A549 (cell line): ENCODE measurements around the gene CIITA. TPM values are rescaled to one million over a fixed set of nuclear protein-coding genes. Genes with fewer than 3 reads are reported as not detected.

Experiments used
- ATAC-seq, 2 experiments: fragments of 200-7000 bp in 1 of 2; fragments of >200 bp in 1 of 2; cut with Nextera tagmentation in 1 of 2; cut with Tn5 transposase in 1 of 2; 3 replicates each; pipeline versions ENCODE4 v1.8.0 to v1.9.1; 2018 to 2020; ENCODE audit warnings: mild to moderate bottlenecking in 1 of 2, moderate library complexity in 1 of 2
- CTCF ChIA-PET: fragments of 300-600 bp; sonication (Branson Sonifier 250); formaldehyde crosslinking; extraction: SDS; loops from one replicate; lab custom pipeline; 2021; ENCODE audit warnings: antibody characterized with exemption, inconsistent platforms; lab: Yijun Ruan, JAX
- POLR2A ChIA-PET: fragments of 350-600 bp; formaldehyde crosslinking; extraction: SDS; loops from one replicate; lab custom pipeline; 2021; ENCODE audit warnings: antibody characterized with exemption, inconsistent platforms; lab: Yijun Ruan, JAX
- DNase-seq, 2 experiments: peaks; one replicate each; pipeline versions ENCODE4 v3.0.0 to v3.0.0-alpha.2; 2011 to 2016; ENCODE audit warnings: low read depth in 1 of 2, low spot score in 1 of 2
- FAIRE-seq: peaks from 2 replicates; lab custom pipeline; 2011; peaks lifted over from hg19 to GRCh38; lab: Jason Lieb, UNC
- H3K27ac ChIP-seq, 2 experiments: fragments of >200 bp; sonication (Bioruptor Twin); formaldehyde crosslinking; 3 replicates each; pipeline ENCODE4 v1.5.1; 2016 to 2017
- H3K4me1 ChIP-seq: fragments of >200 bp; sonication (Bioruptor Twin); formaldehyde crosslinking; 3 replicates; pipeline ENCODE4 v1.6.1; 2016
- H3K4me2 ChIP-seq: fragments of >200 bp; sonication (Bioruptor Twin); formaldehyde crosslinking; 3 replicates; pipeline ENCODE4 v1.6.1; 2016
- H3K4me3 ChIP-seq: fragments of >200 bp; sonication (Bioruptor Twin); formaldehyde crosslinking; 3 replicates; pipeline ENCODE4 v1.5.1; 2016
- H3K9me3 ChIP-seq: fragments of >200 bp; sonication (Bioruptor Twin); formaldehyde crosslinking; 3 replicates; pipeline ENCODE4 v1.6.1; 2016
- BCL3 ChIP-seq: fragments of >200 bp; sonication (Bioruptor Twin); formaldehyde crosslinking; IDR thresholded peaks from 3 replicates; pipeline ENCODE4 v1.6.1; 2016
- BHLHE40 ChIP-seq: IDR thresholded peaks from 2 replicates; pipeline ENCODE4 v1.6.1; 2012; ENCODE audit warnings: low read depth, low read length, inconsistent platforms
- CBX2 ChIP-seq: fragments of 200-600 bp; sonication (generic); IDR thresholded peaks from 2 replicates; pipeline ENCODE4 v1.6.1; 2016; ENCODE audit warnings: low read depth, mild to moderate bottlenecking, borderline replicate concordance
- CBX8 ChIP-seq: fragments of 200-600 bp; sonication (generic); IDR thresholded peaks from 2 replicates; pipeline ENCODE4 v1.6.1; 2016
- CEBPB ChIP-seq, 2 experiments: fragments of >200 bp in 1 of 2; sonication (Bioruptor Twin) in 1 of 2; formaldehyde crosslinking in 1 of 2; IDR thresholded peaks; 2 replicates each; pipeline ENCODE4 v1.6.1; 2012 to 2016
- CHD2 ChIP-seq: fragments of 150-350 bp; IDR thresholded peaks from 2 replicates; pipeline ENCODE4 v1.6.1; 2014; ENCODE audit warnings: low read length; ENCODE audit not compliant: partially characterized antibody
- CTCF ChIP-seq: fragments of >200 bp; sonication (Bioruptor Twin); formaldehyde crosslinking; IDR thresholded peaks from 3 replicates; pipeline ENCODE4 v1.5.1; 2016
- EHF ChIP-seq: fragments of 250-450 bp; sonication (Bioruptor Pico); IDR thresholded peaks from 2 replicates; pipeline ENCODE4 v1.5.0; 2020; ENCODE audit warnings: mild to moderate bottlenecking
- EP300 ChIP-seq, 2 experiments: fragments of >200 bp; sonication (Bioruptor Twin); formaldehyde crosslinking; IDR thresholded peaks; 2 replicates in 1 of 2; 3 replicates in 1 of 2; pipeline ENCODE4 v1.6.1; 2016 to 2017
- ESRRA ChIP-seq: fragments of 150-350 bp; IDR thresholded peaks from 2 replicates; pipeline ENCODE4 v1.6.1; 2014; ENCODE audit warnings: mild to moderate bottlenecking, low read length, borderline replicate concordance
- GATA3 ChIP-seq: IDR thresholded peaks from 2 replicates; pipeline ENCODE4 v1.6.1; 2012; ENCODE audit warnings: borderline replicate concordance
- HEYL ChIP-seq: fragments of 250-450 bp; sonication (Bioruptor Pico); IDR thresholded peaks from 2 replicates; pipeline ENCODE4 v1.8.0; 2021; ENCODE audit warnings: mild to moderate bottlenecking, moderate library complexity
- HMGXB4 ChIP-seq: fragments of 250-450 bp; sonication (Bioruptor Pico); IDR thresholded peaks from 2 replicates; pipeline ENCODE4 v1.5.0; 2021; ENCODE audit warnings: mild to moderate bottlenecking, moderate library complexity, borderline replicate concordance
- HOXB13 ChIP-seq: fragments of 250-450 bp; sonication (Bioruptor Pico); IDR thresholded peaks from 2 replicates; pipeline ENCODE4 v1.5.0; 2020; ENCODE audit warnings: low read depth, mild to moderate bottlenecking, moderate library complexity
- JUN ChIP-seq, 2 experiments: fragments of >200 bp; sonication (Bioruptor Twin); formaldehyde crosslinking; IDR thresholded peaks; 2 replicates in 1 of 2; 3 replicates in 1 of 2; pipeline ENCODE4 v1.6.1; 2016 to 2017
- JUNB ChIP-seq: fragments of >200 bp; sonication (Bioruptor Twin); formaldehyde crosslinking; IDR thresholded peaks from 2 replicates; pipeline ENCODE4 v1.6.1; 2016
- MAFK ChIP-seq: fragments of 450-650 bp; IDR thresholded peaks from 2 replicates; pipeline ENCODE4 v1.6.1; 2014; ENCODE audit not compliant: partially characterized antibody
- MAX ChIP-seq: IDR thresholded peaks from 2 replicates; pipeline ENCODE4 v1.6.1; 2012
- NFE2L2 ChIP-seq: fragments of 150-350 bp; conservative IDR thresholded peaks from 2 replicates; pipeline ENCODE4 v1.6.1; 2014; ENCODE audit warnings: low read length
- NPAS2 ChIP-seq: fragments of 250-450 bp; sonication (Bioruptor Pico); IDR thresholded peaks from 2 replicates; pipeline ENCODE4 v1.8.0; 2022; ENCODE audit warnings: mild to moderate bottlenecking, moderate library complexity, borderline replicate concordance
- PBX3 ChIP-seq: IDR thresholded peaks from 2 replicates; pipeline ENCODE4 v1.6.1; 2012
- RAD21 ChIP-seq, 2 experiments: fragments of >200 bp in 1 of 2; sonication (Bioruptor Twin) in 1 of 2; formaldehyde crosslinking in 1 of 2; IDR thresholded peaks in 1 of 2; conservative IDR thresholded peaks in 1 of 2; 2 replicates in 1 of 2; 3 replicates in 1 of 2; pipeline ENCODE4 v1.6.1; 2012 to 2018; ENCODE audit warnings: inconsistent platforms in 1 of 2
- RCOR1 ChIP-seq: fragments of 150-350 bp; IDR thresholded peaks from 2 replicates; pipeline ENCODE4 v1.6.1; 2014; ENCODE audit warnings: antibody characterized with exemption, low read length, low read depth
- RFX5 ChIP-seq: fragments of 450-650 bp; IDR thresholded peaks from 2 replicates; pipeline ENCODE4 v1.7.1; 2014; ENCODE audit warnings: antibody characterized with exemption, mild to moderate bottlenecking, moderate library complexity
- SMC3 ChIP-seq: fragments of >200 bp; sonication (Bioruptor Twin); formaldehyde crosslinking; IDR thresholded peaks from 3 replicates; pipeline ENCODE4 v1.6.1; 2018; ENCODE audit warnings: inconsistent platforms
- TP53 ChIP-seq: fragments of 250-450 bp; sonication (Bioruptor Pico); IDR thresholded peaks from 2 replicates; pipeline ENCODE4 v1.5.0; 2021; ENCODE audit warnings: mild to moderate bottlenecking, moderate library complexity
- USF2 ChIP-seq: fragments of 450-650 bp; IDR thresholded peaks from 2 replicates; pipeline ENCODE4 v1.6.1; 2014; ENCODE audit warnings: antibody characterized with exemption
- ZFP36 ChIP-seq: fragments of 450-650 bp; IDR thresholded peaks from 2 replicates; pipeline ENCODE4 v1.6.1; 2014; ENCODE audit warnings: borderline replicate concordance; ENCODE audit not compliant: partially characterized antibody
- WGBS: methylation state at CpG from one replicate; pipeline ENCODE4 v1.1.6; 2017; ENCODE audit errors: missing lambda C conversion rate; 5-methylcytosine and 5-hydroxymethylcytosine counted together
- polyA plus RNA-seq, 4 experiments: library from polyadenylated mRNA; depleted of rRNA in 3 of 4; stranded (reverse); fragments of >200 nt; fragmentation: RNase III in 1 of 4; extraction: RNeasy Plus Mini Kit Qiagen cat#74134 plus additional on column Dnase treatment in 1 of 4; gene quantifications; 2 replicates in 3 of 4; 3 replicates in 1 of 4; pipeline ENCODE4 v1.2.3, GENCODE V29; 2011 to 2017

The CIITA gene
- polyA plus RNA-seq, 2 of the 4 experiments (the other 2 are of a cell fraction): 0.06 TPM; not detected in 1

- FAIRE-seq: no peak
- no peak for TF ChIP-seq GATA3
- no peak for TF ChIP-seq SMC3
- TF ChIP-seq CBX2: no peak
- TF ChIP-seq JUN (IDR thresholded peaks at IDR 0.05): no peak
- no peak for TF ChIP-seq CHD2
- TF ChIP-seq ZFP36: no peak
- TF ChIP-seq CEBPB (IDR thresholded peaks at IDR 0.05): no peak
- TF ChIP-seq TP53: no peak
- no peak for TF ChIP-seq CBX8
- TF ChIP-seq USF2: no peak
- TF ChIP-seq RAD21 (conservative IDR thresholded peaks at IDR 0.05 in 1 of 2, IDR thresholded peaks at IDR 0.05 in 1 of 2): no peak
- TF ChIP-seq HEYL (CRISPR knock-in tag): no peak
- TF ChIP-seq HMGXB4 (CRISPR knock-in tag): no peak
- TF ChIP-seq MAX: no peak
- no peak for TF ChIP-seq MAFK
Measured at GRCh38 chr16:10896165-10896564, 19.2 kb downstream of the CIITA start.

GRCh38 chr16:10896723-10897122, 19.7 kb downstream of the CIITA start:
- WGBS: 17% methylated on average over 2 of the region's 2 CpGs
- no peak for ATAC-seq
- ChIA-PET CTCF (interaction anchor here (1.0 kb wide), 1 partner anchor 10 kb away, joined by 3 read pairs; no protein-coding TSS in a partner anchor), POLR2A (no interaction called here)
- no peak overlapping the region for H3K4me2 ChIP-seq
- FAIRE-seq: no peak
- no peak overlapping the region for H3K4me3 ChIP-seq
- no peaks in the 10 kb centered on the region for H3K9me3 ChIP-seq
- TF ChIP-seq RCOR1 (no peak), BCL3 (no peak), HOXB13 (CRISPR knock-in tag) (no peak), NFE2L2 (no peak), JUNB (no peak), ZFP36 (no peak), EHF (no peak), PBX3 (no peak), ESRRA (no peak), CEBPB (IDR thresholded peaks at IDR 0.05) (no peak), EP300 (IDR thresholded peaks at IDR 0.05) (no peak), CTCF (no peak), BHLHE40 (no peak), SMC3 (no peak), HEYL (CRISPR knock-in tag) (no peak), RFX5 (no peak), CBX2 (no peak), TP53 (no peak), NPAS2 (CRISPR knock-in tag) (no peak)
- no peak for DNase-seq
- no peak overlapping the region for H3K27ac ChIP-seq
- H3K4me1 ChIP-seq: no peaks in the 10 kb centered on the region

More at GRCh38 chr16:10896165-10896564, 19.2 kb downstream of the CIITA start:
- no peak for DNase-seq
- H3K4me2 ChIP-seq: no peak overlapping the region
- H3K27ac ChIP-seq: no peak overlapping the region
- no peaks in the 10 kb centered on the region for H3K9me3 ChIP-seq
- CTCF ChIA-PET: interaction anchor here (1.5 kb wide), 1 partner anchor 12 kb away, joined by 3 read pairs; no protein-coding TSS in a partner anchor
- no peaks in the 10 kb centered on the region for H3K4me1 ChIP-seq
- H3K4me3 ChIP-seq: no peak overlapping the region
- POLR2A ChIA-PET: no interaction called here
- under 1% methylated on average over 3 of the region's 3 CpGs for WGBS
- ATAC-seq: no peak
